ENCODE data around the gene TMEM39A.

DNA sequence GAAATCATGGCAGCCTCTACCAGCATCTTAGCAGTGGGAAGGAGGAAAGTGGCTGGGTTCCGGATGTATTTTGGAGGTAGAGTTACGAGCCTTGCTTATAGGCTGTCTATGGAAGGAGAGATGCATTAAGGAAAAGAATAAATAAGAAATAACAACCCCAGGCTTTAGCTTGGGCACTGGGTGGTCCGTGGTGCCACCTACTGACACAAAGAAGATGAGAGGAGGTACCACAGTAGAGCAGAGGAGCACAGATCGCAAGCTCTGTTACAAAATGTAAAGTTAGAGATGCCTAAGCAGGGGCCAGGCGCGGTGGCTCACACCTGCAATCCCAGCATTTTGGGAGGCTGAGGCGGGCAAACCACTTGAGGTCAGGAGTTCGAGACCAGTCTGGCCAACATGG is 74.8 kb downstream of the TMEM39A start:
- TF ChIP-seq, protein P1, sequence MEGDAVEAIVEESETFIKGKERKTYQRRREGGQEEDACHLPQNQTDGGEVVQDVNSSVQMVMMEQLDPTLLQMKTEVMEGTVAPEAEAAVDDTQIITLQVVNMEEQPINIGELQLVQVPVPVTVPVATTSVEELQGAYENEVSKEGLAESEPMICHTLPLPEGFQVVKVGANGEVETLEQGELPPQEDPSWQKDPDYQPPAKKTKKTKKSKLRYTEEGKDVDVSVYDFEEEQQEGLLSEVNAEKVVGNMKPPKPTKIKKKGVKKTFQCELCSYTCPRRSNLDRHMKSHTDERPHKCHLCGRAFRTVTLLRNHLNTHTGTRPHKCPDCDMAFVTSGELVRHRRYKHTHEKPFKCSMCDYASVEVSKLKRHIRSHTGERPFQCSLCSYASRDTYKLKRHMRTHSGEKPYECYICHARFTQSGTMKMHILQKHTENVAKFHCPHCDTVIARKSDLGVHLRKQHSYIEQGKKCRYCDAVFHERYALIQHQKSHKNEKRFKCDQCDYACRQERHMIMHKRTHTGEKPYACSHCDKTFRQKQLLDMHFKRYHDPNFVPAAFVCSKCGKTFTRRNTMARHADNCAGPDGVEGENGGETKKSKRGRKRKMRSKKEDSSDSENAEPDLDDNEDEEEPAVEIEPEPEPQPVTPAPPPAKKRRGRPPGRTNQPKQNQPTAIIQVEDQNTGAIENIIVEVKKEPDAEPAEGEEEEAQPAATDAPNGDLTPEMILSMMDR (IDR thresholded peaks at IDR 0.05): no peak
- TF ChIP-seq EZH2 (IDR thresholded peaks at IDR 0.05; ENCODE audit: borderline replicate concordance, insufficient read depth, low read depth, low read length, poor library complexity, severe bottlenecking): no peak
